ENCODE data around the gene SIL1.

Gene SIL1

DNA sequence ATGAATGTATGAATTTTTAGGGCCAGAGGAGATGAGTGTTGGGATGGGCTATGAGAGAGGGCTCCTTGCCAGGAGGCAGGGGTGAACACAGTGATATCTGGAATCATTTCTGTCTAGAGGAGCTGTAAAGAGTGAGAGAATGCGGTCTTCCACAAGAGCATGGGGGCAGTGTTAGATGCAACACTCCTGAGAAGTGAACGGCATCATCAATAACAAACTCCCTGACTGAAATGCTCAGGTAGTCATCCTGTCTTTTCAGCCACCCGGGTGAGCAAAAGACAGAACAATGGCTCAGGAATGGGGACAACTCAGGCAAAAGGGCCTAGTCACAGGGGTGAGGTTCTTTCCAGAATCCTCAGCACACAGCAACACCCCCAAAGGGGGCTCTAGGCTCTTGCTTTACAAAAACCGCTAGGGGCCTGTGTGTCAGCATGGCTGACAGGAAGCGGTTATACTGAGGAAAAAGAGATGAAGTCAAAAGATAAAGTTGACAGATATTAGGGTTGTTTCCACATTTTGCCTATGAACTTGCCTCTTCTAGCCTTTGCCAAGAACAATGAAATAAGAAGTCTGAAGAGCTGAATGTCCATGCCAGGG, 218.4 kb downstream of the SIL1 start:
- H3K36me3 Mint-ChIP-seq = peaks cover 10% of the 10 kb centered on the region
- H3K27me3 Mint-ChIP-seq = no peaks in the 10 kb centered on the region
- H3K9me3 Mint-ChIP-seq = no peaks in the 10 kb centered on the region
- no peak overlapping the region for H3K4me3 Mint-ChIP-seq
- H3K27ac Mint-ChIP-seq = no peak overlapping the region
- H3K4me1 Mint-ChIP-seq = peaks cover 5% of the 10 kb centered on the region
- no peak for ATAC-seq

DNA sequence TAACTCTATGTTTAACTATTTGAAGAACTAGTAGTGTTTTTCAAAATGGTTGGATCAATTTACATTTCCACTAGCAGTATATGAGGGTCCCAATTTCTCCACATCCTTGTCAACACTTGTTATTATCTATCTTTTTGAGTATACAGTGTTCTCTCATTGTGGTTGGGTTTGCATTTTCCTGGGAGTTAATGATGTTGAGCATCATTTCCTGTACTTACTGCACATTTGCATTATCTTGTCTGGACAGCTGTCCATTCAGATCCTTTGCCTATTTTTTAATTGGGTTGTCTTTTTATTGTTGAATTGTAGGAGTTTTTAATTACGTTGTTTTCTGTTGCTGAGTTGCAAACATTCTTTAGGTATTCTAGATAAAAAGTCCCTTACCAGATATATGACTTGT, 219.6 kb downstream of the SIL1 start:
- peaks cover 10% of the 10 kb centered on the region for H3K36me3 Mint-ChIP-seq
- H3K9me3 Mint-ChIP-seq = no peaks in the 10 kb centered on the region
- H3K4me1 Mint-ChIP-seq = peaks cover 5% of the 10 kb centered on the region
- ATAC-seq = no peak
- H3K27ac Mint-ChIP-seq = no peak overlapping the region
- no peak overlapping the region for H3K4me3 Mint-ChIP-seq
- no peaks in the 10 kb centered on the region for H3K27me3 Mint-ChIP-seq

DNA sequence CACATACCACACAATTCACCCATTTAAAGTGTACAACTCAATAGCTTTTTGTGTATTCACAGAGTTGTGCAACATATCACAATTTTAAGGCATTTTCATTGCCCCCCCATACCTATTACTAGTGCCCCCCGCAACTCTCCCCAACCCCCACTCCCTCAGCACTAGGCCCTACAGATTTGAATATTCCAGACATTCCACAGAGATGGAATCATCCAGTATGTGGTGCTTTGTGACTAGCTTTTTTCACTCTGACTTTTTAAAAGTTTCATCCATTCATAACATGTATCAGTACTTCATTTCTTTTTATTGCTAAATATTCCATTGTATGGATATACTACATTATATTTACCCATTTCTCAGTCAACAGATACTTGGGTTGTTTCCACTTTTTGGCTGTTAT, 220.1 kb downstream of the SIL1 start:
- no peak for ATAC-seq
- H3K27ac Mint-ChIP-seq = no peak overlapping the region
- no peaks in the 10 kb centered on the region for H3K9me3 Mint-ChIP-seq
- H3K4me3 Mint-ChIP-seq = no peak overlapping the region
- peaks cover 5% of the 10 kb centered on the region for H3K4me1 Mint-ChIP-seq
- H3K27me3 Mint-ChIP-seq = no peaks in the 10 kb centered on the region
- peaks cover 10% of the 10 kb centered on the region for H3K36me3 Mint-ChIP-seq

DNA sequence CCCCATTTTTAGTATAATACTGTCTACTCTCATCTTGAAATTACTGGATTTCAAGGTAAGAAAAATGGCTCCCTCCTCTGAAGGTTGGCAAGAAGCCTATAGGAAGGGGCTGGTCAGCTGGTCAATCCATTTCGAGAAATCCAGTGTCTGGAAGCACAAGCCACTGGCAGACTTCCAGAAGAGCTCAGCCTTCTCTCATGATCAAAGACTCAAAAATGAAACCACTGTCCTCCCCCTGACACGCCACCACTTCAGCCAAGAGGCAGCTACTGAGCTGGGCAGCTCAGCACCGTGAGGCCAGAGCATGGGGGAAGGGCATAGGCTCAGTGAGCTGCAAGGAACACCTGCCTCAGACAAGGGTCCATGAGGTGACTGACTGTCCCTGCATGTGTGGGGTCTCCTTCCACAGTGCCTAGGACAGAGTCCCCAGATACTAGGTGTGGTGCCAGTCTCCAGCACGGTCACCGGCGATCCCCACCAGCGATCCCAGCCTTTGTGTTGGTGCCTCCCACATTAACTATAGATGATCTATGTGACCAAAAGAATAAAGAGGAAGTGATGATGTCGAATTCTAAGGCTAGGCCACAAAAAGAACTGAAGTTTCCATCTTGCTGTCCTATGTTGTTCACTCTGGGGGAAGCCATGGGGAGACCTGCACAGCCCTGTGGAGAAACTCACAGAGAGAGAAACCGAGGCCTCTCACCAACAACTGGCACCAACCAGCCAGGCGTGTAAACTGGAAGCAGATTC, 222.9 kb downstream of the SIL1 start:
- no peaks in the 10 kb centered on the region for H3K27me3 Mint-ChIP-seq
- H3K36me3 Mint-ChIP-seq = peaks cover 18% of the 10 kb centered on the region
- H3K4me3 Mint-ChIP-seq = no peak overlapping the region
- peak overlapping the region; percentile 38 for H3K27ac Mint-ChIP-seq
- H3K4me1 Mint-ChIP-seq = peaks cover 5% of the 10 kb centered on the region
- peak; percentile 67 for ATAC-seq
- no peaks in the 10 kb centered on the region for H3K9me3 Mint-ChIP-seq

- peaks cover 14% of the 10 kb centered on the region for H3K36me3 Mint-ChIP-seq
- no peak overlapping the region for H3K4me3 Mint-ChIP-seq
- no peaks in the 10 kb centered on the region for H3K27me3 Mint-ChIP-seq
- no peaks in the 10 kb centered on the region for H3K9me3 Mint-ChIP-seq
- H3K4me1 Mint-ChIP-seq = peaks cover 5% of the 10 kb centered on the region
- H3K27ac Mint-ChIP-seq = no peak overlapping the region
- no peak for ATAC-seq
Measured at GRCh38 chr5:138974227-138975063, 223.7 kb downstream of the SIL1 start.

DNA sequence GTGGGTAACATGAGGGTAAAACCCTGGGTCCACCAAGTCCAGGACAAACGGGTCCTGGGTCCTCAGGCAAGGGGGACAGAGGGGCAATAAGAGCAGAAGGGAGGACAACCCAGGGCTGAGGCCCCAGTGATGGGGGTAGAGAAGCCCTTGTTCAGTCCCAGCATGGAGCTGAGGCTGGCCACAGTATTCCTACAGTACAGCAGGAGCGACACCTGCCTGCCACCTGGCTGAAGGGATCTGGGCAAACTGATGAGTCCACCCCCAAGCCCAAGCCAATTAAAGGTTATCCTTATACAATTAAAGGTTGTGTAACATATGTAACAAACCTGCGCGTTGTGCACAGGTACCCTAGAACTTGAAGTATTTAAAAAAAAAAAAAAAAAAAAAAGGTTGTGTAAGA, 225.3 kb downstream of the SIL1 start:
- no peak for ATAC-seq
- Mint-ChIP-seq H3K4me3 (no peak overlapping the region), H3K27ac (no peak overlapping the region), H3K36me3 (peaks cover 19% of the 10 kb centered on the region), H3K4me1 (peaks cover 12% of the 10 kb centered on the region), H3K27me3 (no peaks in the 10 kb centered on the region), H3K9me3 (no peaks in the 10 kb centered on the region)

GRCh38 chr5:138972230-138972629, 225.9 kb downstream of the SIL1 start:
- no peak overlapping the region for H3K4me3 Mint-ChIP-seq
- no peaks in the 10 kb centered on the region for H3K27me3 Mint-ChIP-seq
- H3K9me3 Mint-ChIP-seq = no peaks in the 10 kb centered on the region
- peaks cover 12% of the 10 kb centered on the region for H3K4me1 Mint-ChIP-seq
- no peak overlapping the region for H3K27ac Mint-ChIP-seq
- peaks cover 19% of the 10 kb centered on the region for H3K36me3 Mint-ChIP-seq
- no peak for ATAC-seq

- Mint-ChIP-seq H3K27ac (no peak overlapping the region), H3K4me1 (peaks cover 7% of the 10 kb centered on the region), H3K9me3 (no peaks in the 10 kb centered on the region), H3K4me3 (no peak overlapping the region), H3K27me3 (no peaks in the 10 kb centered on the region), H3K36me3 (peaks cover 19% of the 10 kb centered on the region)
- no peak for ATAC-seq
Measured at GRCh38 chr5:138969323-138970002, 228.7 kb downstream of the SIL1 start.

DNA sequence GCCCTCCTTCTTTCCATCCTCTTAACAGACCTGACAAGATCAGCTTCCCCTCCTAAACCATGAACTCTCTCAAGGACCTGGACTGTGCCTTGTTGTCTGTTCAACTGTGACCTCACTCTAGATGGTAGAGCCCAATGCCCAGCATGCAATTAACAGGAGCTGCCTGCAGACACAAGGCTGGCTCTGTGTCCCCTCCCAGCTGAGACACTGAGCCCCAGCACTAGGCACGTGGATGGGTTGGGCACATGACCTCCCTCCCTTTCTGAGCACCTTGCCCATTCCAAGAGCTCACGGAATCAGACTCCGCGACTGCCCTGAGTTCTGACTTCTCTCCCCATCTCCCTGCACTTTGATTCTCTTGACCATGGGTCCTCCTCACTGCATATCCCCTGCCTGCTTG, 229.6 kb downstream of the SIL1 start:
- H3K27me3 Mint-ChIP-seq = no peaks in the 10 kb centered on the region
- H3K9me3 Mint-ChIP-seq = no peaks in the 10 kb centered on the region
- no peak overlapping the region for H3K4me3 Mint-ChIP-seq
- H3K4me1 Mint-ChIP-seq = peaks cover 7% of the 10 kb centered on the region
- H3K27ac Mint-ChIP-seq = no peak overlapping the region
- ATAC-seq = no peak
- H3K36me3 Mint-ChIP-seq = peaks cover 19% of the 10 kb centered on the region

DNA sequence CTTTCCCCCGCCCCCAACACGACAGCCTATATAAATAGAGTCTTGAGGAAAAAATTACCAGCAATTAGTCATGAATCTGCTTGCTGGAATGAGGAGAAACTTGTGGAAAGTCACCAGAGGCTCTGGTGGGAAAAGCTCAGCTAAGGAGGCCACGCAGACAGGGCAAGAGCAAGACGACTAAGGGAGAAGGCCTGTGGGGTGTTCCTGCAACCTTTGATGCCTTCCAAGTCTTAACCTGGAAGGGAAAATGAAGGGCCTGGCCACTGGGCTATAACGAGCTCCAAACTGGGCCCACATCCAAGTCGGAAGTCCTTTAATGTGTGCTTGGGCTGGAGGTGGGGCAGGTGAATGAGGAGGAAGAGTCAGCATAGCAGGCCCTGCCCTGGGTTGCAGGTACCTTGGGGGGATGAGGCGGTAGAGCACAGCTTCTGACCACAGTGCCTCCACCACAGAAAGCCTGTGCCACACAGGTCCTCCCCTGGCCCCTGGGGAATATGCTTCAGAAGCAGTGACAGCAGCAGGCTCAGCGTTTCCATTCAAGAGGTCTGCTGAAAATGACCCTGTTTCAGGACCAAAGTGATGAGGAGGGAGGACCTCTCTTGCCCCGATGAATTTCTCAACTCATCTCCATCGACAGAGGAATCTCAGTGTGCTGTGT, 230.2 kb downstream of the SIL1 start:
- no peaks in the 10 kb centered on the region for H3K27me3 Mint-ChIP-seq
- peaks cover 19% of the 10 kb centered on the region for H3K36me3 Mint-ChIP-seq
- H3K4me1 Mint-ChIP-seq = peaks cover 7% of the 10 kb centered on the region

GRCh38 chr5:138966236-138966985, 231.8 kb downstream of the SIL1 start:
- Mint-ChIP-seq H3K36me3 (peaks cover 7% of the 10 kb centered on the region), H3K4me3 (no peak overlapping the region), H3K27me3 (no peaks in the 10 kb centered on the region), H3K27ac (no peak overlapping the region), H3K9me3 (no peaks in the 10 kb centered on the region), H3K4me1 (peaks cover 7% of the 10 kb centered on the region)
- ATAC-seq = no peak

More for the DNA sequence above, 230.2 kb downstream of the SIL1 start:
- Mint-ChIP-seq H3K9me3 (no peaks in the 10 kb centered on the region), H3K4me3 (no peak overlapping the region), H3K27ac (no peak overlapping the region)
- ATAC-seq = peak; percentile 69

DNA sequence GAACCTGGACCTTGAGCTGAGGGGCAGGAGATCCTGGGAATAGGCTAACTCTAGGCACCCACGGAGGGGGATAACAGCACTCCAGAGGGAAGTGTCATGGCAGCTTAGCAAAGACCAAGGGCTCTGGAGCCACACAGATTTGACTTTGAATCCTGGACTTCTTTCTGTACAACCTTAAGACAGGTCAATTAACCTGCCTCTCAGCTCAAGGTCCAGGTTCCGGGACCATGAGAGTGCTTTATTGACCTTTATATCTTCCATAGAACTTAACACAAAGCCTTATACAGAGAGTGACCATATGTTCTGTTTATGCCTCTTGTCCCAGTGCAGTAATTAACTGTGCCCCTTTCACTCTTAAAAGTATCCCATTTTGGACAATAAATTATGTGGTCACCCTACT, 232.5 kb downstream of the SIL1 start:
- Mint-ChIP-seq H3K27ac (no peak overlapping the region), H3K4me1 (peaks cover 7% of the 10 kb centered on the region), H3K4me3 (no peak overlapping the region), H3K9me3 (no peaks in the 10 kb centered on the region), H3K27me3 (no peaks in the 10 kb centered on the region), H3K36me3 (peaks cover 4% of the 10 kb centered on the region)
- no peak for ATAC-seq

DNA sequence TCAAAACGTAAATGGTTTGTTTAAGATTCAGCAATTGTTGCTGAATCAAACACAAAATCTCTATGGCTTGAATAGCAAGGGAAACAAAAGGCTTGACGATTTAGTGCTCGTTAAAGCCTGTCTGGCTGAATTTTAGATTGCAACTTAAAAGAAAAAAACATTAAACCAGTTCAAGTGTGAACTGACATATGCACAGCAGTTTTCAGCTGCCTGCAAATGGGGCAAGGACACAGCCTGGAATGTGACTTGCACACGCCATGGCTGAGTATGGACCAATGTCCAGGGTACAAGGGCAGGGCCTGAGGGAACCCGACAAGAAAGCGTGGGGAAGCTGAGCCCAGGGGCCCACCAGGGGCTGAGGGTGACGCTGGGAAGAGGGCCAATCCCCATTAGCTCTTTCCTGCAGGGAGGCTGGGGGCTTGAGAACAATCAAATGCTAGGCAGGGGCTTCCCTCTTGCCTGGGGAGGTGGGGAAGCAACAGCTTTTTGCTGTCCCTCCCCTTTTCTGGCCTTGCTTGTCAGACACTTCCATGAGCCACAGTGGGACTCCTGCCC, 233.4 kb downstream of the SIL1 start:
- no peak overlapping the region for H3K27ac Mint-ChIP-seq

GRCh38 chr5:138963763-138964371, 234.3 kb downstream of the SIL1 start:
- Mint-ChIP-seq H3K4me3 (no peak overlapping the region), H3K9me3 (no peaks in the 10 kb centered on the region), H3K36me3 (peaks cover 4% of the 10 kb centered on the region), H3K27ac (no peak overlapping the region), H3K4me1 (peaks cover 7% of the 10 kb centered on the region), H3K27me3 (no peaks in the 10 kb centered on the region)
- ATAC-seq = no peak

More for the DNA sequence above, 233.4 kb downstream of the SIL1 start:
- Mint-ChIP-seq H3K27me3 (no peaks in the 10 kb centered on the region), H3K4me3 (no peak overlapping the region), H3K4me1 (peaks cover 7% of the 10 kb centered on the region), H3K36me3 (peaks cover 4% of the 10 kb centered on the region), H3K9me3 (no peaks in the 10 kb centered on the region)
- no peak for ATAC-seq

All from stimulated activated memory B cell treated with anti-CD40 and anti-IgM and Interleukin-4, amounts not matched to agents 10 μg/mL and 1 μg/mL and 100 μg/mL, for 72 hours (primary cell).